HepG2 (cell line): Measurements from ENCODE around the gene CD164L2. TPM values are rescaled to one million over a fixed set of nuclear protein-coding genes. Genes with fewer than 3 reads are reported as not detected.

Source experiments
- ATAC-seq: fragments of 200-7000 bp; cut with Tn5 transposase; 3 replicates; pipeline ENCODE4 v1.9.1; 2020; ENCODE audit warnings: mild to moderate bottlenecking, moderate library complexity
- BruUV-seq: library from RNA; stranded (reverse); fragments of 400-500 nt; replicated peaks from 2 replicates; lab custom pipeline; 2021; lab: Mats Ljungman, UMichigan
- CTCF ChIA-PET: fragments of 300-600 bp; formaldehyde crosslinking; extraction: SDS; loops from one replicate; lab custom pipeline; 2021; ENCODE audit warnings: low total read pairs, inconsistent platforms, low intra/inter-chr PET ratio; lab: Yijun Ruan, JAX
- POLR2A ChIA-PET: fragments of 350-600 bp; sonication (Branson Sonifier 250); formaldehyde crosslinking; loops from one replicate; lab custom pipeline; 2020; ENCODE audit warnings: antibody characterized with exemption, inconsistent platforms; lab: Yijun Ruan, JAX
- DNase-seq: peaks from one replicate; pipeline ENCODE4 v3.0.0-alpha.2; 2015; ENCODE audit warnings: low spot score
- FAIRE-seq: peaks from 3 replicates; lab custom pipeline; 2011; peaks lifted over from hg19 to GRCh38; lab: Jason Lieb, UNC
- H2AFZ ChIP-seq: one replicate; pipeline ENCODE4 v1.6.1; 2011; ENCODE audit warnings: low read length, inconsistent platforms
- H3K27ac ChIP-seq: fragments of 300-600 bp; 3 replicates; pipeline ENCODE4 v1.8.0; 2011; ENCODE audit warnings: mixed run types, mild to moderate bottlenecking, mixed read lengths, low read length, inconsistent platforms; ENCODE audit not compliant: insufficient read depth; ENCODE audit errors: extremely low read length
- H3K27me3 ChIP-seq, 2 experiments: fragments of 200-600 bp in 1 of 2; 2 replicates in 1 of 2; 3 replicates in 1 of 2; pipeline versions ENCODE4 v1.6.0 to v1.8.0; 2011; ENCODE audit warnings: low read length in 2 of 2, mild to moderate bottlenecking in 2 of 2, moderate library complexity in 2 of 2, inconsistent platforms in 1 of 2; ENCODE audit not compliant: insufficient read depth in 2 of 2, control insufficient read depth in 1 of 2
- H3K36me3 ChIP-seq, 2 experiments: fragments of 200-600 bp in 1 of 2; replicated peaks in 1 of 2; 2 replicates in 1 of 2; 3 replicates in 1 of 2; pipeline versions ENCODE4 v1.5.1 to v1.8.0; 2011; ENCODE audit warnings: low read length in 2 of 2, inconsistent platforms in 1 of 2; ENCODE audit not compliant: insufficient read depth in 2 of 2, control insufficient read depth in 1 of 2
- H3K4me1 ChIP-seq: 2 replicates; pipeline ENCODE4 v1.5.1; 2012; ENCODE audit warnings: low read length, inconsistent platforms; ENCODE audit not compliant: insufficient read depth
- H3K4me2 ChIP-seq: 2 replicates; pipeline ENCODE4 v1.6.0; 2011; ENCODE audit warnings: low read depth, low read length, inconsistent platforms
- H3K4me3 ChIP-seq, 3 experiments: fragments of 200-600 bp in 1 of 3; sonication (generic), shearing (Covaris generic) in 1 of 3; replicated peaks in 1 of 3; 2 replicates each; pipeline ENCODE4 v1.5.1; 2011 to 2016; ENCODE audit warnings: low read length in 3 of 3, inconsistent platforms in 2 of 3, low read depth in 2 of 3, mild to moderate bottlenecking in 2 of 3, control low read depth in 1 of 3, mixed read lengths in 1 of 3; ENCODE audit not compliant: insufficient read depth in 1 of 3
- H3K79me2 ChIP-seq: one replicate; pipeline ENCODE4 v1.6.1; 2011; ENCODE audit warnings: low read length, inconsistent platforms; ENCODE audit not compliant: insufficient read depth
- H3K9ac ChIP-seq: 2 replicates; pipeline ENCODE4 v1.6.0; 2011; ENCODE audit warnings: mild to moderate bottlenecking, low read depth, low read length, inconsistent platforms; ENCODE audit not compliant: insufficient read depth
- H3K9me3 ChIP-seq: 2 replicates; pipeline ENCODE4 v1.5.1; 2012; ENCODE audit warnings: mild to moderate bottlenecking, low read length
- H4K20me1 ChIP-seq: 2 replicates; pipeline ENCODE4 v1.6.0; 2011; ENCODE audit warnings: inconsistent platforms, mild to moderate bottlenecking, low read length, moderate library complexity; ENCODE audit not compliant: insufficient read depth
- ATF7-NPFF ChIP-seq: sonication (generic); formaldehyde crosslinking; IDR thresholded peaks from 2 replicates; pipeline ENCODE4 v1.8.1; 2023; ENCODE audit warnings: mild to moderate bottlenecking, low read depth, missing genetic modification reagents, moderate library complexity
- DR1 ChIP-seq: sonication (generic); formaldehyde crosslinking; IDR thresholded peaks from 2 replicates; pipeline ENCODE4 v1.8.0; 2021; ENCODE audit warnings: mild to moderate bottlenecking, missing genetic modification reagents, inconsistent platforms
- IRX3 ChIP-seq: sonication (generic); formaldehyde crosslinking; IDR thresholded peaks from 2 replicates; pipeline ENCODE4 v1.8.1; 2023; ENCODE audit warnings: mild to moderate bottlenecking, low read depth, missing genetic modification reagents, borderline replicate concordance
- KDM2A ChIP-seq: sonication (generic); formaldehyde crosslinking; IDR thresholded peaks from 2 replicates; pipeline ENCODE4 v1.4.0; 2020; ENCODE audit warnings: low read depth, missing genetic modification reagents, borderline replicate concordance
- MAFF ChIP-seq: IDR thresholded peaks from 2 replicates; pipeline ENCODE4 v1.6.1; 2011; ENCODE audit warnings: low read depth, low read length, improper control_type of control experiment
- ZFY ChIP-seq: sonication (generic); formaldehyde crosslinking; IDR thresholded peaks from 2 replicates; pipeline ENCODE4 v1.4.0; 2020; ENCODE audit warnings: missing genetic modification reagents
- ZNF205 ChIP-seq: IDR thresholded peaks from 2 replicates; pipeline ENCODE4 v1.6.1; 2018; ENCODE audit warnings: missing biosample characterization, missing genetic modification reagents
- WGBS: methylation state at CpG from one replicate; pipeline ENCODE4 v1.1.6; 2017; ENCODE audit warnings: low lambda C conversion rate; 5-methylcytosine and 5-hydroxymethylcytosine counted together
- in situ Hi-C: cut with HindIII; loops from 2 replicates; pipeline ENCODE4 v1.10.0; 2017; ENCODE audit warnings: low pct_unique_long_range_greater_than_20kb; ENCODE audit not compliant: extremely low pct_ligation_motif_present
- intact Hi-C: fragments of 100-400 bp; cut with micrococcal nuclease; formaldehyde crosslinking; loops from one replicate; pipeline ENCODE4 v1.10.0; 2022; ENCODE audit not compliant: unreplicated experiment
- polyA plus RNA-seq, 8 experiments: library from polyadenylated mRNA; depleted of rRNA in 3 of 8; stranded (reverse) in 7 of 8; unstranded in 1 of 8; fragments of >200 nt; fragmentation: Illumina TruSeq in 4 of 8; extraction: Trizol in 4 of 8; gene quantifications; 2 replicates each; pipeline versions ENCODE4 v1.2.1 to v1.2.3, GENCODE V29; 2011 to 2016; ENCODE audit warnings: low read depth in 4 of 8, missing spikeins in 1 of 8, mixed read lengths in 1 of 8; ENCODE audit not compliant: insufficient read depth in 1 of 8
- total RNA-seq, 5 experiments: library from RNA; depleted of rRNA; stranded (reverse); fragments of >200 nt; fragmentation: Illumina TruSeq; extraction: Trizol; gene quantifications; 2 replicates each; pipeline ENCODE4 v1.2.3, GENCODE V29; 2016; ENCODE audit warnings: low read depth in 1 of 5
- TF ChIP-seq, protein P1 (sequence below): sonication (generic); formaldehyde crosslinking; IDR thresholded peaks from 2 replicates; pipeline ENCODE4 v1.4.0; 2020; ENCODE audit warnings: missing genetic modification reagents, borderline replicate concordance
- TF ChIP-seq, protein P2 (sequence below): IDR thresholded peaks from 2 replicates; pipeline ENCODE4 v1.6.1; 2016
- TF ChIP-seq, protein P3 (sequence below): sonication (generic); formaldehyde crosslinking; IDR thresholded peaks from 2 replicates; pipeline ENCODE4 v1.8.0; 2022; ENCODE audit warnings: mild to moderate bottlenecking, missing genetic modification reagents; ENCODE audit not compliant: insufficient replicate concordance
- TF ChIP-seq, protein P4 (sequence below): sonication (generic); IDR thresholded peaks from 2 replicates; pipeline ENCODE4 v1.6.1; 2016; ENCODE audit warnings: low read depth, borderline replicate concordance

The CD164L2 gene
- total and polyA plus RNA-seq, 2 of the 13 experiments (the other 11 are each of a cell fraction or from before 2014, with no cell fraction given) = not detected

DNA sequence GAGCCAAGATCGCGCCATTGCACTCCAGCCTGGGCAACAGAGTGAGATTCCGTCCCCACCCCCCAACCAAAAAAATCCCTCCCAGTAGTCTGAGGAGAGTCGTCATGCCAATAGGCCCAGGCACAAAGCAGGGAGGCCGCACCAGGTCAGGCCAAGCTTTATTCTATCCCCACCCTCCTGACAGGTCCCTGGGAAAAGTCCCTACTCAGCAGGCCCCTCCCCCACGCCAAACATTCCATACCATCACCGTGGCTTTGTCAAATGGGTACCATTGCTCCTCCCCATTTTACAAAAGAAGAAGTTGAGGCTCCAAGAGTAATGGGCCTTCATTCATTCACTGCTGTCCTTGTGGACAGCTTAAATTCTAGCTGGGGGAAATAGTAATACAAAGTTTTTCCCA lies 14.6 kb upstream of the CD164L2 start:
- ChIA-PET POLR2A (interaction anchor here (1.1 kb wide), 1 partner anchor 210 kb away, joined by 3 read pairs; no protein-coding TSS in a partner anchor), CTCF (no interaction called here)
- DNase-seq (no peak), ATAC-seq (no peak), FAIRE-seq (no peak)
- Histone ChIP-seq H2AFZ (no peak overlapping the region), H3K9ac (no peak overlapping the region), H3K4me2 (no peak overlapping the region), H3K4me3 (no peak overlapping the region), H3K9me3 (no peaks in the 10 kb centered on the region), H3K27ac (no peak overlapping the region), H3K27me3 (0 out of 5 replicates have a peak, but pooled peaks cover 0 to 2% of the 10 kb centered on the region in 2 experiments), H3K4me1 (peaks cover 12% of the 10 kb centered on the region; the same call in 1 of the 2 replicates), H4K20me1 (no peaks in the 10 kb centered on the region), H3K79me2 (no peaks in the 10 kb centered on the region), H3K36me3 (no peaks in the 10 kb centered on the region)
- intact Hi-C loops (loop anchor here (10.0 kb wide), 1 partner anchor 267 kb away; no protein-coding TSS in a partner anchor), in situ Hi-C loops (no loop called here)
- no TSS peak for BruUV-seq
- TF ChIP-seq ZFY (CRISPR knock-in tag) = no peak
- TF ChIP-seq MAFF = 0 out of 2 replicates have a peak, but pooled peaks have one; percentile 3
- TF ChIP-seq, protein P1, sequence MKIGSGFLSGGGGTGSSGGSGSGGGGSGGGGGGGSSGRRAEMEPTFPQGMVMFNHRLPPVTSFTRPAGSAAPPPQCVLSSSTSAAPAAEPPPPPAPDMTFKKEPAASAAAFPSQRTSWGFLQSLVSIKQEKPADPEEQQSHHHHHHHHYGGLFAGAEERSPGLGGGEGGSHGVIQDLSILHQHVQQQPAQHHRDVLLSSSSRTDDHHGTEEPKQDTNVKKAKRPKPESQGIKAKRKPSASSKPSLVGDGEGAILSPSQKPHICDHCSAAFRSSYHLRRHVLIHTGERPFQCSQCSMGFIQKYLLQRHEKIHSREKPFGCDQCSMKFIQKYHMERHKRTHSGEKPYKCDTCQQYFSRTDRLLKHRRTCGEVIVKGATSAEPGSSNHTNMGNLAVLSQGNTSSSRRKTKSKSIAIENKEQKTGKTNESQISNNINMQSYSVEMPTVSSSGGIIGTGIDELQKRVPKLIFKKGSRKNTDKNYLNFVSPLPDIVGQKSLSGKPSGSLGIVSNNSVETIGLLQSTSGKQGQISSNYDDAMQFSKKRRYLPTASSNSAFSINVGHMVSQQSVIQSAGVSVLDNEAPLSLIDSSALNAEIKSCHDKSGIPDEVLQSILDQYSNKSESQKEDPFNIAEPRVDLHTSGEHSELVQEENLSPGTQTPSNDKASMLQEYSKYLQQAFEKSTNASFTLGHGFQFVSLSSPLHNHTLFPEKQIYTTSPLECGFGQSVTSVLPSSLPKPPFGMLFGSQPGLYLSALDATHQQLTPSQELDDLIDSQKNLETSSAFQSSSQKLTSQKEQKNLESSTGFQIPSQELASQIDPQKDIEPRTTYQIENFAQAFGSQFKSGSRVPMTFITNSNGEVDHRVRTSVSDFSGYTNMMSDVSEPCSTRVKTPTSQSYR = peak; percentile 37; the same call in 1 of the 2 replicates
- 52% methylated on average over 5 of the region's 7 CpGs for WGBS

DNA sequence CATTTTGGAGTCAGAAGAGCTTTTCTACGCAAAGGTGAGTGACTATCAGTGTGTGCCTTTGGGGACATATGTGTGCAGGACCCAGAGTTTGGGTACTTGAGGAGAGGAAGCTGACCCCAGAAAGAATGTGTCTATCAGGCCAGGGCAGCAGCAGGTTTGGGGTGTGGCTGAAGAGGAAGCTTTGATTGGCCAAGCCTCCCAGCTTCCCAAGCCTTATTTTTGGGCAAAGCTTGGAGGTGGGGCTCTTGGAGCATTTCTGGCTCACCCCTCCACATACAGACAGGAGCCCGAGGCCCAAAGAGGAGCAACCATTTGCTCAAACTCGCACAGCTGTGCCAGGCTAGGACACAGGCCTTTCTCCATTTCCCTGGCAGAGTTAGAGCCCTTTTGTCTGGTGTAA lies 14.0 kb upstream of the CD164L2 start:
- no peak overlapping the region for H3K4me3 ChIP-seq
- H3K4me1 ChIP-seq = peaks cover 13% of the 10 kb centered on the region
- DNase-seq (no peak), ATAC-seq (no peak), FAIRE-seq (no peak)
- 0 out of 5 replicates have a peak, but pooled peaks cover 0 to 2% of the 10 kb centered on the region in 2 experiments for H3K27me3 ChIP-seq
- intact Hi-C loops (loop anchor here (10.0 kb wide), 1 partner anchor 268 kb away; no protein-coding TSS in a partner anchor), in situ Hi-C loops (no loop called here)
- POLR2A ChIA-PET = no interaction called here
- H3K27ac ChIP-seq = no peak overlapping the region
- no peak overlapping the region for H3K4me2 ChIP-seq
- no peaks in the 10 kb centered on the region for H4K20me1 ChIP-seq
- no peaks in the 10 kb centered on the region for H3K36me3 ChIP-seq
- BruUV-seq = no TSS peak
- WGBS = 41% methylated on average over 3 of the region's 3 CpGs
- no peaks in the 10 kb centered on the region for H3K79me2 ChIP-seq
- H3K9me3 ChIP-seq = no peaks in the 10 kb centered on the region
- no peak overlapping the region for H2AFZ ChIP-seq
- H3K9ac ChIP-seq = no peak overlapping the region
- CTCF ChIA-PET = no interaction called here
- TF ChIP-seq ATF7-NPFF = no peak
- TF ChIP-seq, protein P2, sequence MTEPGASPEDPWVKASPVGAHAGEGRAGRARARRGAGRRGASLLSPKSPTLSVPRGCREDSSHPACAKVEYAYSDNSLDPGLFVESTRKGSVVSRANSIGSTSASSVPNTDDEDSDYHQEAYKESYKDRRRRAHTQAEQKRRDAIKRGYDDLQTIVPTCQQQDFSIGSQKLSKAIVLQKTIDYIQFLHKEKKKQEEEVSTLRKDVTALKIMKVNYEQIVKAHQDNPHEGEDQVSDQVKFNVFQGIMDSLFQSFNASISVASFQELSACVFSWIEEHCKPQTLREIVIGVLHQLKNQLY (CRISPR knock-in tag) = no peak
- TF ChIP-seq, protein P3, sequence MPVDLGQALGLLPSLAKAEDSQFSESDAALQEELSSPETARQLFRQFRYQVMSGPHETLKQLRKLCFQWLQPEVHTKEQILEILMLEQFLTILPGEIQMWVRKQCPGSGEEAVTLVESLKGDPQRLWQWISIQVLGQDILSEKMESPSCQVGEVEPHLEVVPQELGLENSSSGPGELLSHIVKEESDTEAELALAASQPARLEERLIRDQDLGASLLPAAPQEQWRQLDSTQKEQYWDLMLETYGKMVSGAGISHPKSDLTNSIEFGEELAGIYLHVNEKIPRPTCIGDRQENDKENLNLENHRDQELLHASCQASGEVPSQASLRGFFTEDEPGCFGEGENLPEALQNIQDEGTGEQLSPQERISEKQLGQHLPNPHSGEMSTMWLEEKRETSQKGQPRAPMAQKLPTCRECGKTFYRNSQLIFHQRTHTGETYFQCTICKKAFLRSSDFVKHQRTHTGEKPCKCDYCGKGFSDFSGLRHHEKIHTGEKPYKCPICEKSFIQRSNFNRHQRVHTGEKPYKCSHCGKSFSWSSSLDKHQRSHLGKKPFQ (CRISPR knock-in tag) = no peak
- no peak for TF ChIP-seq KDM2A
- TF ChIP-seq, protein P4, sequence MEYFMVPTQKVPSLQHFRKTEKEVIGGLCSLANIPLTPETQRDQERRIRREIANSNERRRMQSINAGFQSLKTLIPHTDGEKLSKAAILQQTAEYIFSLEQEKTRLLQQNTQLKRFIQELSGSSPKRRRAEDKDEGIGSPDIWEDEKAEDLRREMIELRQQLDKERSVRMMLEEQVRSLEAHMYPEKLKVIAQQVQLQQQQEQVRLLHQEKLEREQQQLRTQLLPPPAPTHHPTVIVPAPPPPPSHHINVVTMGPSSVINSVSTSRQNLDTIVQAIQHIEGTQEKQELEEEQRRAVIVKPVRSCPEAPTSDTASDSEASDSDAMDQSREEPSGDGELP = no peak
- no peak for TF ChIP-seq IRX3 (CRISPR knock-in tag)
- no peak for TF ChIP-seq DR1 (CRISPR knock-in tag)
- TF ChIP-seq ZNF205 = no peak
